ENCODE results near the gene USF2.

DNA sequence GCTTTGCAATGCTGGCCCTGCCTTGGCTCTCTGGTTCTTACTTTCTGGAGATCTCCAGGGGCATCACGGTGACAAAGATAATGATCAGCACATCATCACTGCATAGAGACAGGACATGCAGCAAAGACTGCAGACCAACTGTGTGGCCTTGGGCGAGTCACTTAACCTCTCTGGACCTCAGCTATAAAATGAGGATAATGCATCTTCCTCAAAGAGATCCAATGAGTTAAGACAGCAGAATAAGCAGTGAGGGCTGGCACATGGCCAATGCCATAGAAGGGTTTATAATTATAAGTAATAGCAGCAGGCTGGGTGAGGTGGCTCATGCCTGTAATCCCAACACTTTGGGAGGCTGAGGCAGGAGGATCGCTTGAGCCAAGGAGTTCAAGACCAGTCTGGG, 25.6 kb downstream of the USF2 start:
- TF ChIP-seq EZH2 (IDR thresholded peaks at IDR 0.05) (no peak), POLR2AphosphoS5 (IDR thresholded peaks at IDR 0.05; ENCODE audit: borderline replicate concordance, low read depth, low read length) (no peak), FOXP2 (optimal IDR thresholded peaks at IDR 0.05; ENCODE audit: control extremely low read depth, extremely low read length, insufficient read depth) (no peak)

Data from SK-N-MC (cell line).